Upper lobe of left lung (tissue), 4 donors: ENCODE results near the gene RNLS.

ENCODE experiments used
- CTCF ChIP-seq, 6 experiments: fragments of 450-650 bp in 4 of 6; fragments of 200-600 bp in 2 of 6; sonication (generic) in 2 of 6; IDR thresholded peaks; one replicate each; pipeline ENCODE4 v1.5.1; 2016 to 2019; ENCODE audit warnings: antibody characterized with exemption in 6 of 6
- POLR2AphosphoS5 ChIP-seq, 2 donors: sonication (generic); formaldehyde crosslinking; IDR thresholded peaks; one replicate each; pipeline ENCODE4 v1.5.1; 2017; ENCODE audit warnings: antibody characterized with exemption in 2 of 2

GRCh38 chr10:88500656-88501055 is 82.5 kb downstream of the RNLS start:
- no peak for TF ChIP-seq POLR2AphosphoS5 (IDR thresholded peaks at IDR 0.05)
- no peak for TF ChIP-seq CTCF (IDR thresholded peaks at IDR 0.05)
